H1 (cell line): ENCODE results near the gene ETS1.

Source experiments
- CHD1 ChIP-seq: IDR thresholded peaks from 2 replicates; pipeline ENCODE4 v1.6.1; 2012; ENCODE audit warnings: low read depth, low read length, improper control_type of control experiment
- CHD2 ChIP-seq: IDR thresholded peaks from 2 replicates; pipeline ENCODE4 v1.6.1; 2012; ENCODE audit warnings: low read length, improper control_type of control experiment
- CREB1 ChIP-seq: IDR thresholded peaks from 2 replicates; pipeline ENCODE4 v1.6.1; 2012; ENCODE audit warnings: inconsistent platforms
- EP300 ChIP-seq, 2 experiments: IDR thresholded peaks; 1 replicate in 1 of 2; 2 replicates in 1 of 2; pipeline ENCODE4 v1.6.1; 2011 to 2012; ENCODE audit warnings: low read depth in 2 of 2, low read length in 2 of 2, mild to moderate bottlenecking in 2 of 2, borderline replicate concordance in 1 of 2, inconsistent platforms in 1 of 2, moderate library complexity in 1 of 2
- KDM1A ChIP-seq: fragments of 200-600, 300-600 bp; sonication (generic); IDR thresholded peaks from 2 replicates; pipeline ENCODE4 v1.7.1; 2016; ENCODE audit warnings: mild to moderate bottlenecking, low read length, borderline replicate concordance
- MAFK ChIP-seq: IDR thresholded peaks from 2 replicates; pipeline ENCODE4 v1.6.1; 2012; ENCODE audit warnings: low read depth, mild to moderate bottlenecking, improper control_type of control experiment, low read length
- NANOG ChIP-seq: IDR thresholded peaks from 2 replicates; pipeline ENCODE4 v1.6.1; 2011; ENCODE audit warnings: low read length, low read depth, mild to moderate bottlenecking, inconsistent platforms; ENCODE audit not compliant: insufficient read depth, poor library complexity, severe bottlenecking
- POLR2A ChIP-seq, 2 experiments: IDR thresholded peaks; 1 replicate in 1 of 2; 2 replicates in 1 of 2; pipeline ENCODE4 v1.6.1; 2011; ENCODE audit warnings: low read depth in 2 of 2, low read length in 2 of 2, mild to moderate bottlenecking in 2 of 2; ENCODE audit errors: control extremely low read depth in 1 of 2
- SP1 ChIP-seq: IDR thresholded peaks from 2 replicates; pipeline ENCODE4 v1.6.1; 2011; ENCODE audit warnings: low read depth, low read length
- TEAD4 ChIP-seq: IDR thresholded peaks from 2 replicates; pipeline ENCODE4 v1.6.1; 2012; ENCODE audit warnings: low read depth, low read length, inconsistent platforms, mixed read lengths
- TF ChIP-seq, protein P1 (sequence below), 3 experiments: IDR thresholded peaks; 1 replicate in 2 of 3; 2 replicates in 1 of 3; pipeline versions ENCODE4 v1.5.1 to v1.6.1; 2011; ENCODE audit warnings: low read length in 3 of 3, mild to moderate bottlenecking in 3 of 3, inconsistent platforms in 2 of 3, low read depth in 1 of 3, moderate library complexity in 1 of 3; ENCODE audit not compliant: insufficient read depth in 1 of 3; ENCODE audit errors: control extremely low read depth in 1 of 3

DNA sequence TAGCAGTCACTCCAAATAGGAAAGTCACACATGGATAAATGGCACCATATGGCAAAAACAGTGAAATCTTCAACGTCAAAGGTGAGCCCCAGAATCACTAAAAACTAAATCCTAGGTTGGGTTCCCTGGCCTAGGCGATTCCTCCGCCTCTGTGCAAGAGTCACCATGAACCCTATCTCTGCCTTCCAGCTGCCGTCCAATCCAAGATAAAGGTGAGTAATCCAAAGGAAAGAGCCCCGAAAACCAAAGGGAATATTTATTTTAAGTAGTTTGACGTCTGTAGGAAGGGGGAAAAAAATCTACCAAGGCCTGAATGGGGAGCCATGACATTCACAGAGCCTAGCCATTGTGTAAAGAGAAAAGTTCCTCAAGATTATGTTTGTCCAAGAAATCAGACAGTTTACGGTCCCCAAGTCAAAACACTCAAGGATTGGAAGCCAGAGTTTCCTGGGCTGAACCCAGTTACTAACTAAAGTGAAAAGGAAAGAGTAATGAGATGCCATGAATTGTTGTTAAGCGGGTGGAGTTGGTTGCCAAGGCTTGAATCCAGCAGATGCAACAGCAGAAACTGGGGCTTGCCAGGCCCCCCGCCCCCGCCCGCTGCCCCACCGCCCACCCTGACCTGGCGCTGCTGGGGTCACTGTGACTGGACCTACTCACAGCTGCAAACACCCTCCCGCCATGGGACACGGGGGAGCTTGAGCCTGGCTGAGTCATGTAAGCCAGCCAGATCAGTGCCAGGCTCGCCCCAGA lies 39.7 kb upstream of the ETS1 start:
- TF ChIP-seq, protein P1, sequence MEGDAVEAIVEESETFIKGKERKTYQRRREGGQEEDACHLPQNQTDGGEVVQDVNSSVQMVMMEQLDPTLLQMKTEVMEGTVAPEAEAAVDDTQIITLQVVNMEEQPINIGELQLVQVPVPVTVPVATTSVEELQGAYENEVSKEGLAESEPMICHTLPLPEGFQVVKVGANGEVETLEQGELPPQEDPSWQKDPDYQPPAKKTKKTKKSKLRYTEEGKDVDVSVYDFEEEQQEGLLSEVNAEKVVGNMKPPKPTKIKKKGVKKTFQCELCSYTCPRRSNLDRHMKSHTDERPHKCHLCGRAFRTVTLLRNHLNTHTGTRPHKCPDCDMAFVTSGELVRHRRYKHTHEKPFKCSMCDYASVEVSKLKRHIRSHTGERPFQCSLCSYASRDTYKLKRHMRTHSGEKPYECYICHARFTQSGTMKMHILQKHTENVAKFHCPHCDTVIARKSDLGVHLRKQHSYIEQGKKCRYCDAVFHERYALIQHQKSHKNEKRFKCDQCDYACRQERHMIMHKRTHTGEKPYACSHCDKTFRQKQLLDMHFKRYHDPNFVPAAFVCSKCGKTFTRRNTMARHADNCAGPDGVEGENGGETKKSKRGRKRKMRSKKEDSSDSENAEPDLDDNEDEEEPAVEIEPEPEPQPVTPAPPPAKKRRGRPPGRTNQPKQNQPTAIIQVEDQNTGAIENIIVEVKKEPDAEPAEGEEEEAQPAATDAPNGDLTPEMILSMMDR (IDR thresholded peaks at IDR 0.05; ENCODE audit: control extremely low read depth in 1 of 3, insufficient read depth in 1 of 3, low read depth in 1 of 3, low read length in 3 of 3), result no peak
- TF ChIP-seq SP1, result no peak
- TF ChIP-seq CHD2, result no peak
- no peak for TF ChIP-seq CREB1
- no peak for TF ChIP-seq NANOG
- TF ChIP-seq KDM1A, result no peak
- TF ChIP-seq EP300 (IDR thresholded peaks at IDR 0.05; ENCODE audit: borderline replicate concordance in 1 of 2, low read depth in 2 of 2, low read length in 2 of 2), result no peak
- no peak for TF ChIP-seq MAFK
- no peak for TF ChIP-seq POLR2A (IDR thresholded peaks at IDR 0.05; ENCODE audit: control extremely low read depth in 1 of 2, low read depth in 2 of 2, low read length in 2 of 2)
- no peak for TF ChIP-seq CHD1
- TF ChIP-seq TEAD4, result no peak
